K562 (cell line): ENCODE data around the gene FILIP1L. TPM values are rescaled to one million over a fixed set of nuclear protein-coding genes. Genes with fewer than 3 reads are reported as not detected.

Experiments used
- ATAC-seq: fragments of 200-7000 bp; cut with Tn5 transposase; 3 replicates; pipeline ENCODE4 v1.9.1; 2020; ENCODE audit warnings: moderate library complexity
- BruUV-seq: library from RNA; stranded (reverse); fragments of 400-500 nt; replicated peaks from 2 replicates; lab custom pipeline; 2021; lab: Mats Ljungman, UMichigan
- CTCF ChIA-PET: fragments of 300-600 bp; formaldehyde crosslinking; extraction: SDS; loops from one replicate; lab custom pipeline; 2021; ENCODE audit warnings: low intra/inter-chr PET ratio; lab: Yijun Ruan, JAX
- POLR2A ChIA-PET: fragments of 300-600, 350-650 bp; sonication (Branson Sonifier 250); formaldehyde crosslinking; extraction: SDS; loops from one replicate; lab custom pipeline; 2021; ENCODE audit warnings: antibody characterized with exemption, inconsistent platforms; lab: Yijun Ruan, JAX
- DNase-seq, 4 experiments: peaks; one replicate each; pipeline versions ENCODE4 v3.0.0 to v3.0.0-alpha.2; 2011 to 2018; ENCODE audit warnings: low spot score in 3 of 4, mixed read lengths in 3 of 4; ENCODE audit errors: extremely low read depth in 1 of 4
- FAIRE-seq: peaks from 2 replicates; lab custom pipeline; 2011; peaks lifted over from hg19 to GRCh38; lab: Jason Lieb, UNC
- H2AFZ ChIP-seq: 2 replicates; pipeline ENCODE4 v1.6.0; 2011; ENCODE audit warnings: low read depth, low read length, control low read depth, inconsistent platforms
- H3K27ac ChIP-seq: fragments of 200-600 bp; 3 replicates; pipeline ENCODE4 v1.8.0; 2011; ENCODE audit warnings: low read depth, mild to moderate bottlenecking, control low read depth, inconsistent platforms, low read length, moderate library complexity, mixed read lengths; ENCODE audit errors: extremely low read depth
- H3K27me3 ChIP-seq, 2 experiments: fragments of 300-600 bp in 1 of 2; 2 replicates in 1 of 2; 3 replicates in 1 of 2; pipeline versions ENCODE4 v1.6.0 to v1.8.0; 2011; ENCODE audit warnings: inconsistent platforms in 2 of 2, low read length in 2 of 2, mild to moderate bottlenecking in 1 of 2, mixed read lengths in 1 of 2, moderate library complexity in 1 of 2; ENCODE audit not compliant: control insufficient read depth in 2 of 2, insufficient read depth in 2 of 2
- H3K36me3 ChIP-seq: fragments of 300-600 bp; 3 replicates; pipeline ENCODE4 v1.8.0; 2011; ENCODE audit warnings: mild to moderate bottlenecking, low read length, inconsistent platforms; ENCODE audit not compliant: control insufficient read depth, insufficient read depth
- H3K4me1 ChIP-seq, 2 experiments: fragments of 200-600 bp in 1 of 2; replicated peaks in 1 of 2; 2 replicates in 1 of 2; 3 replicates in 1 of 2; pipeline versions ENCODE4 v1.5.1 to v1.8.0; 2011; ENCODE audit warnings: inconsistent platforms in 2 of 2, low read length in 2 of 2, mild to moderate bottlenecking in 1 of 2, mixed read lengths in 1 of 2, moderate library complexity in 1 of 2; ENCODE audit not compliant: control insufficient read depth in 2 of 2, insufficient read depth in 2 of 2
- H3K4me2 ChIP-seq: 2 replicates; pipeline ENCODE4 v1.6.1; 2011; ENCODE audit warnings: low read length, control low read depth, inconsistent platforms, mixed read lengths; ENCODE audit not compliant: insufficient read depth
- H3K4me3 ChIP-seq: fragments of 200-600 bp; sonication (generic), shearing (Covaris generic); 2 replicates; pipeline ENCODE4 v1.5.1; 2016; ENCODE audit warnings: control low read depth, inconsistent platforms
- H3K79me2 ChIP-seq: fragments of 200-600 bp; 3 replicates; pipeline ENCODE4 v1.8.0; 2011; ENCODE audit warnings: low read length, inconsistent platforms; ENCODE audit not compliant: control insufficient read depth, insufficient read depth
- H3K9ac ChIP-seq, 2 experiments: 2 replicates each; pipeline versions ENCODE4 v1.6.0 to v1.6.1; 2011; ENCODE audit warnings: low read depth in 2 of 2, low read length in 2 of 2, control low read depth in 1 of 2, inconsistent platforms in 1 of 2, mild to moderate bottlenecking in 1 of 2, mixed read lengths in 1 of 2; ENCODE audit not compliant: insufficient read depth in 1 of 2
- H3K9me1 ChIP-seq: one replicate; pipeline ENCODE4 v1.6.0; 2011; ENCODE audit warnings: inconsistent platforms, mild to moderate bottlenecking, low read length, moderate library complexity; ENCODE audit not compliant: control insufficient read depth, insufficient read depth
- H3K9me3 ChIP-seq: replicated peaks from 2 replicates; pipeline ENCODE4 v1.5.1; 2011; ENCODE audit warnings: low read depth, low read length, inconsistent platforms; ENCODE audit not compliant: control insufficient read depth, insufficient read depth
- H4K20me1 ChIP-seq: replicated peaks from 2 replicates; pipeline ENCODE4 v1.6.1; 2011; ENCODE audit warnings: low read length, inconsistent platforms, mixed read lengths; ENCODE audit not compliant: control insufficient read depth, insufficient read depth
- ARID3B ChIP-seq: fragments of 250-450 bp; sonication (Bioruptor Pico); IDR thresholded peaks from 2 replicates; pipeline ENCODE4 v1.4.0; 2020; ENCODE audit warnings: borderline replicate concordance
- BHLHE40 ChIP-seq: IDR thresholded peaks from 2 replicates; pipeline ENCODE4 v1.6.1; 2011; ENCODE audit warnings: low read length, improper control_type of control experiment
- CREB1 ChIP-seq, 2 experiments: sonication (generic) in 1 of 2; formaldehyde crosslinking in 1 of 2; IDR thresholded peaks; 2 replicates each; pipeline versions ENCODE4 v1.6.1 to v1.8.0; 2012 to 2022; ENCODE audit warnings: inconsistent platforms in 1 of 2, mild to moderate bottlenecking in 1 of 2, missing genetic modification reagents in 1 of 2, moderate library complexity in 1 of 2
- ETS1 ChIP-seq: conservative IDR thresholded peaks from 2 replicates; pipeline ENCODE4 v1.6.1; 2011; ENCODE audit warnings: low read depth, mild to moderate bottlenecking, low read length; ENCODE audit not compliant: control insufficient read depth
- HMG20B ChIP-seq: fragments of 250-450 bp; sonication (Bioruptor Pico); IDR thresholded peaks from 2 replicates; pipeline ENCODE4 v1.5.0; 2021; ENCODE audit warnings: mild to moderate bottlenecking
- ILK ChIP-seq: fragments of 450-650 bp; IDR thresholded peaks from 2 replicates; pipeline ENCODE4 v1.6.1; 2016; ENCODE audit warnings: missing genetic modification characterization, low read depth, mild to moderate bottlenecking, missing compliant biosample characterization, moderate library complexity, borderline replicate concordance
- IRF9 ChIP-seq: fragments of 450-650 bp; IDR thresholded peaks from 2 replicates; pipeline ENCODE4 v1.6.1; 2016; ENCODE audit warnings: missing biosample characterization, missing genetic modification characterization
- MBD2 ChIP-seq: sonication (generic); IDR thresholded peaks from 2 replicates; pipeline ENCODE4 v1.6.1; 2016; ENCODE audit warnings: low read depth, borderline replicate concordance
- MTA3 ChIP-seq: fragments of 450-650 bp; formaldehyde crosslinking; IDR thresholded peaks from 2 replicates; pipeline ENCODE4 v1.6.1; 2017; ENCODE audit warnings: mild to moderate bottlenecking, borderline replicate concordance
- NRF1 ChIP-seq, 2 experiments: fragments of 450-650 bp; IDR thresholded peaks in 1 of 2; conservative IDR thresholded peaks in 1 of 2; 2 replicates each; pipeline ENCODE4 v1.6.1; 2014; ENCODE audit warnings: mild to moderate bottlenecking in 2 of 2
- POU5F1 ChIP-seq: fragments of 150-350 bp; IDR thresholded peaks from 2 replicates; pipeline ENCODE4 v1.6.1; 2014; ENCODE audit warnings: borderline replicate concordance, low read length, low read depth, mild to moderate bottlenecking; ENCODE audit not compliant: partially characterized antibody
- XRCC5 ChIP-seq: fragments of 200-400 bp; formaldehyde crosslinking; IDR thresholded peaks from 2 replicates; pipeline ENCODE4 v1.6.1; 2017; ENCODE audit warnings: low read depth, mild to moderate bottlenecking, low read length
- ZBTB43 ChIP-seq: sonication (generic); formaldehyde crosslinking; IDR thresholded peaks from 2 replicates; pipeline ENCODE4 v1.8.0; 2023; ENCODE audit warnings: mild to moderate bottlenecking, missing genetic modification reagents
- ZNF232 ChIP-seq: sonication (generic); formaldehyde crosslinking; IDR thresholded peaks from 2 replicates; pipeline ENCODE4 v1.8.0; 2022; ENCODE audit warnings: mild to moderate bottlenecking, missing genetic modification reagents
- ZNF431 ChIP-seq: sonication (generic); formaldehyde crosslinking; IDR thresholded peaks from 2 replicates; pipeline ENCODE4 v1.8.0; 2022; ENCODE audit warnings: mild to moderate bottlenecking, missing genetic modification reagents
- ZSCAN32 ChIP-seq: fragments of 450-650 bp; formaldehyde crosslinking; IDR thresholded peaks from 2 replicates; pipeline ENCODE4 v1.4.0; 2020; ENCODE audit warnings: mild to moderate bottlenecking, moderate library complexity
- WGBS: fragments of 100-300 bp; shearing (Covaris generic); methylation state at CpG from one replicate; pipeline ENCODE4 v1.1.6; 2016; ENCODE audit warnings: low coverage, mixed read lengths; ENCODE audit not compliant: insufficient coverage; ENCODE audit errors: missing lambda C conversion rate; 5-methylcytosine and 5-hydroxymethylcytosine counted together
- in situ Hi-C: fragments of 300-500 bp; cut with MboI; formaldehyde crosslinking; loops from 4 replicates; pipeline ENCODE4 v1.15.0; 2018; ENCODE audit warnings: inconsistent platforms, mixed read lengths
- intact Hi-C: fragments of 100-400 bp; cut with micrococcal nuclease; formaldehyde crosslinking; loops from 2 replicates; pipeline ENCODE4 v1.14.2; 2022
- polyA plus RNA-seq, 8 experiments: library from polyadenylated mRNA; depleted of rRNA in 4 of 8; stranded (reverse) in 5 of 8; unstranded in 3 of 8; fragments of >200 nt; fragmentation: Nextera tagmentation in 2 of 8; fragmentation: Illumina TruSeq in 1 of 8; extraction: Ambion mirVana in 2 of 8; extraction: Trizol in 1 of 8; gene quantifications; 2 replicates each; pipeline versions ENCODE4 v1.2.1 to v1.2.3, GENCODE V29; 2011 to 2014; ENCODE audit warnings: inconsistent platforms in 1 of 8, missing spikeins in 1 of 8
- total RNA-seq, 7 experiments: library from RNA; depleted of rRNA in 6 of 7; stranded (reverse); fragments of >200 nt in 6 of 7; fragmentation: Illumina TruSeq in 2 of 7; extraction: Trizol in 2 of 7; gene quantifications; 2 replicates each; pipeline versions ENCODE4 v1.2.1 to v1.2.3, GENCODE V29; 2011 to 2021; ENCODE audit warnings: low replicate concordance in 1 of 7

Gene FILIP1L
- total and polyA plus RNA-seq, 9 of the 15 experiments (the other 6 are each of a cell fraction or from before 2014, with no cell fraction given), result 0.50 to 2.1 (median 1.1) TPM

GRCh38 chr3:100163787-100164186, 49.5 kb upstream of the FILIP1L start:
- no TSS peak for BruUV-seq
- Histone ChIP-seq H3K9me1 (no peaks in the 10 kb centered on the region), H3K4me3 (no peak overlapping the region), H3K27ac (no peak overlapping the region), H3K9ac (no peak overlapping the region), H3K79me2 (no peaks in the 10 kb centered on the region), H3K9me3 (no peaks in the 10 kb centered on the region), H3K4me2 (no peak overlapping the region), H4K20me1 (no peaks in the 10 kb centered on the region), H2AFZ (no peak overlapping the region), H3K27me3 (no peaks in the 10 kb centered on the region), H3K4me1 (no peaks in the 10 kb centered on the region), H3K36me3 (peaks cover 16% of the 10 kb centered on the region; the same call in 2 of the 3 replicates)
- 60% methylated on average over 2 of the region's 2 CpGs for WGBS
- POLR2A ChIA-PET, result no interaction called here
- DNase-seq (no peak), FAIRE-seq (no peak), ATAC-seq (no peak)
- in situ Hi-C loops (no loop called here), intact Hi-C loops (no loop called here)
- CTCF ChIA-PET, result no interaction called here
- TF ChIP-seq XRCC5 (no peak), MBD2 (no peak), IRF9 (tag) (no peak), ILK (tag) (no peak), NRF1 (conservative IDR thresholded peaks at IDR 0.05 in 1 of 2, IDR thresholded peaks at IDR 0.05 in 1 of 2) (no peak), ZNF431 (CRISPR knock-in tag) (no peak), HMG20B (CRISPR knock-in tag) (no peak), CREB1 (IDR thresholded peaks at IDR 0.05) (no peak), CREB1 (CRISPR knock-in tag; IDR thresholded peaks at IDR 0.05) (no peak), BHLHE40 (no peak), POU5F1 (no peak), MTA3 (no peak), ZNF232 (CRISPR knock-in tag) (no peak), ARID3B (no peak), ETS1 (no peak), ZSCAN32 (CRISPR knock-in tag) (no peak), ZBTB43 (no peak)
